T-helper 1 cell treated with Interleukin-12 subunit alpha and Interleukin-12 subunit beta and Interleukin-4 antibody, amounts not matched to agents 30 ng/mL and 1 ng/mL, for 36 hours (primary cell): ENCODE data around the gene B4GALNT4. TPM values are rescaled to one million over a fixed set of nuclear protein-coding genes. Genes with fewer than 3 reads are reported as not detected.
"Not testable (repeated sequence)": the region's sequence is repeated elsewhere in the genome, so short reads cannot be mapped to it uniquely, and the experiment has no call there.

Experiments
- intact Hi-C: fragments of 100-400 bp; cut with micrococcal nuclease; formaldehyde crosslinking; loops from one replicate; pipeline ENCODE4 v1.15.1; 2024
- total RNA-seq: library from RNA; stranded (reverse); gene quantifications from 2 replicates; pipeline ENCODE4 v1.2.3, GENCODE V29; 2022

B4GALNT4 gene
- total RNA-seq, 1 donor from 2014 or later: 0.91 TPM

- intact Hi-C loops: loop anchor here (5.0 kb wide), 2 partner anchors 50 to 90 kb away; no protein-coding TSS in a partner anchor
Observed at GRCh38 chr11:357582-357981, 11.7 kb upstream of the B4GALNT4 start.

GRCh38 chr11:358129-358800 is 11.0 kb upstream of the B4GALNT4 start:
- intact Hi-C loops: loop anchor here (5.0 kb wide), 2 partner anchors 49 to 89 kb away; no protein-coding TSS in a partner anchor

- intact Hi-C loops: loop anchor here (5.0 kb wide), 2 partner anchors 48 to 88 kb away; no protein-coding TSS in a partner anchor
Observed at GRCh38 chr11:359181-359714, 10.1 kb upstream of the B4GALNT4 start.

GRCh38 chr11:360326-361280 is 8.7 kb upstream of the B4GALNT4 start:
- intact Hi-C loops: loop anchor here (1.0 kb wide), 1 partner anchor 110 kb away; no protein-coding TSS in a partner anchor

- intact Hi-C loops: loop anchor here (1.0 kb wide), 1 partner anchor 58 kb away; no protein-coding TSS in a partner anchor
Observed at GRCh38 chr11:362642-363442, 6.5 kb upstream of the B4GALNT4 start.

- intact Hi-C loops: not testable (repeated sequence)
Observed at GRCh38 chr11:363443-363805, 5.9 kb upstream of the B4GALNT4 start.

- intact Hi-C loops: no loop called here
Observed at GRCh38 chr11:363948-364761, 5.1 kb upstream of the B4GALNT4 start.

- intact Hi-C loops: no loop called here
Observed at GRCh38 chr11:364991-365725, 4.1 kb upstream of the B4GALNT4 start.

- intact Hi-C loops: no loop called here
Observed at GRCh38 chr11:365831-366230, 3.5 kb upstream of the B4GALNT4 start.

- intact Hi-C loops: no loop called here
Observed at GRCh38 chr11:367956-368413, 1.3 kb upstream of the B4GALNT4 start.

- intact Hi-C loops: no loop called here
Observed at GRCh38 chr11:368414-369335, 624 bp upstream of the B4GALNT4 start.

GRCh38 chr11:370070-370941 is 1.0 kb downstream of the B4GALNT4 start:
- intact Hi-C loops: no loop called here

- intact Hi-C loops: no loop called here
Observed at GRCh38 chr11:371051-371450, 1.8 kb downstream of the B4GALNT4 start.

- intact Hi-C loops: no loop called here
Observed at GRCh38 chr11:371716-372590, 2.7 kb downstream of the B4GALNT4 start.

GRCh38 chr11:372809-373715 is 3.8 kb downstream of the B4GALNT4 start:
- intact Hi-C loops: no loop called here
